H1 (cell line): Measurements from ENCODE around the gene CEP78. TPM values are rescaled to one million over a fixed set of nuclear protein-coding genes. Genes with fewer than 3 reads are reported as not detected.
A peak's percentile ranks its signal among the peaks of the same experiment; 100 is the strongest.

Source experiments
- ATF3 ChIP-seq: IDR thresholded peaks from 2 replicates; pipeline ENCODE4 v1.6.1; 2011; ENCODE audit warnings: low read depth, mild to moderate bottlenecking, low read length; ENCODE audit not compliant: insufficient read depth
- BRCA1 ChIP-seq: IDR thresholded peaks from 2 replicates; pipeline ENCODE4 v1.6.1; 2012; ENCODE audit warnings: low read depth, low read length, improper control_type of control experiment
- CHD2 ChIP-seq: IDR thresholded peaks from 2 replicates; pipeline ENCODE4 v1.6.1; 2012; ENCODE audit warnings: low read length, improper control_type of control experiment
- E2F6 ChIP-seq: IDR thresholded peaks from 2 replicates; pipeline ENCODE4 v1.6.1; 2012; ENCODE audit warnings: inconsistent platforms
- EP300 ChIP-seq, 2 experiments: IDR thresholded peaks; 1 replicate in 1 of 2; 2 replicates in 1 of 2; pipeline ENCODE4 v1.6.1; 2011 to 2012; ENCODE audit warnings: low read depth in 2 of 2, low read length in 2 of 2, mild to moderate bottlenecking in 2 of 2, borderline replicate concordance in 1 of 2, inconsistent platforms in 1 of 2, moderate library complexity in 1 of 2
- EZH2 ChIP-seq: fragments of 200-600 bp; sonication (generic); IDR thresholded peaks from 2 replicates; pipeline ENCODE4 v1.7.1; 2012; ENCODE audit warnings: low read depth, mild to moderate bottlenecking, moderate library complexity, low read length, inconsistent platforms; ENCODE audit not compliant: severe bottlenecking
- GTF2F1 ChIP-seq: IDR thresholded peaks from 2 replicates; pipeline ENCODE4 v1.6.1; 2012; ENCODE audit warnings: low read depth, low read length, improper control_type of control experiment, borderline replicate concordance
- MAX ChIP-seq: IDR thresholded peaks from 2 replicates; pipeline ENCODE4 v1.6.1; 2012; ENCODE audit warnings: inconsistent platforms
- POLR2AphosphoS5 ChIP-seq: IDR thresholded peaks from 2 replicates; pipeline ENCODE4 v1.6.1; 2011; ENCODE audit warnings: low read depth, low read length
- POU5F1 ChIP-seq: IDR thresholded peaks from 2 replicates; pipeline ENCODE4 v1.6.1; 2011; ENCODE audit warnings: low read depth, mild to moderate bottlenecking, low read length, moderate library complexity
- SAP30 ChIP-seq: fragments of 300-600 bp; sonication (generic); IDR thresholded peaks from 2 replicates; pipeline ENCODE4 v1.7.1; 2012; ENCODE audit warnings: low read length, moderate library complexity, mild to moderate bottlenecking, inconsistent platforms; ENCODE audit not compliant: insufficient read depth, insufficient replicate concordance
- SP1 ChIP-seq: IDR thresholded peaks from 2 replicates; pipeline ENCODE4 v1.6.1; 2011; ENCODE audit warnings: low read depth, low read length
- TBP ChIP-seq: IDR thresholded peaks from 2 replicates; pipeline ENCODE4 v1.6.1; 2011; ENCODE audit warnings: low read depth, low read length, improper control_type of control experiment
- TEAD4 ChIP-seq: IDR thresholded peaks from 2 replicates; pipeline ENCODE4 v1.6.1; 2012; ENCODE audit warnings: low read depth, low read length, inconsistent platforms, mixed read lengths
- polyA plus RNA-seq, 7 experiments: library from polyadenylated mRNA; depleted of rRNA in 3 of 7; stranded (reverse) in 5 of 7; unstranded in 2 of 7; fragments of >200 nt in 5 of 7; fragments of 200-250 nt in 2 of 7; gene quantifications; 1 replicate in 5 of 7; 2 replicates in 1 of 7; 4 replicates in 1 of 7; pipeline versions ENCODE4 v1.2.1 to v1.2.3, GENCODE V29; 2011 to 2013; ENCODE audit warnings: missing spikeins in 2 of 7, mixed read lengths in 2 of 7
- total RNA-seq: library from RNA; stranded (reverse); fragmentation: NEBNext Ultra II Directional; extraction: Animal tissue kit (Norgen Biotek cat#: 25700); gene quantifications from 2 replicates; pipeline ENCODE4 v1.2.1, GENCODE V29; 2021

The CEP78 gene
- total and polyA plus RNA-seq, 2 of the 8 experiments (the other 6 are each of a cell fraction or from before 2014, with no cell fraction given), result 10.3 to 40.9 TPM

- TF ChIP-seq POLR2AphosphoS5 (peak; percentile 97), GTF2F1 (peak; percentile 40; the same call in 1 of the 2 replicates), EP300 (IDR thresholded peaks at IDR 0.05; ENCODE audit: borderline replicate concordance in 1 of 2, low read depth in 2 of 2, low read length in 2 of 2) (no peak), TBP (peak; percentile 92), SP1 (peak; percentile 97), ATF3 (no peak), CHD2 (peak; percentile 86), TEAD4 (0 out of 2 replicates have a peak, but pooled peaks have one; percentile 0), BRCA1 (no peak), SAP30 (no peak), EZH2 (no peak), E2F6 (peak; percentile 81), MAX (peak; percentile 58), POU5F1 (no peak)
Observed at GRCh38 chr9:78296893-78297671, 61.2 kb downstream of the CEP78 start, which contains the start of gene PSAT1 (continued).
